GM04504 (cell line): ENCODE measurements around the gene RGS3.
A peak's percentile ranks its signal among the peaks of the same experiment; 100 is the strongest.

ENCODE experiments used
- DNase-seq: peaks from one replicate; pipeline ENCODE4 v3.0.0-alpha.2; 2012; ENCODE audit warnings: low read depth

The RGS3 gene

DNA sequence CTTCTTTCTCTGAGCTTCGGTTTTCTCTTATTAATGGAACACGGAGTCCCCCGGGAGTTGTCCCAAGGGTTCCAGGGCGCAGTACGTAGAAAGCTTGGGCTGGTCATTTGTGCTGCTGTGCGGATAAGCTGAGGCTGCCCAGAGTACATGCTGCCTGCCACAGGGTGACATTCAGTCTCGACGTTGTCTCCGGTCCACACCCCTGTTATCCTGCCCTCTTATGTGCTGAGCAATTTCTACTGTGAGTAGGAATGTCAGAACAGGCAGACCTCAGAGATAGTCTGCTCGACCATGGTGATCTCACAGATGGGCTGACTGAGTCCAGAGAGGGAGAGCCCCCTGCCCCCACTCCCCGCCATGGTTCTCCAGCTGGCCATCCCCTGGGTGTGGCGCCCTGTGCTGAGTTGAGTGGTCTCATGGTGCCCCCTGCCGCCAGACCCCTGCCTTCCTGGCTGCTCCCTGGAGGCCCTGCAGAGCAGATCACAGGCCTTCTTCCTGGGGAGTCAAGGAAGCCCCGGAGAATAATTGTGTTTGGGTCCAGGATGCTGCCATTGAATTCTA lies 124.0 kb downstream of the RGS3 start:
- DNase-seq = no peak

DNA sequence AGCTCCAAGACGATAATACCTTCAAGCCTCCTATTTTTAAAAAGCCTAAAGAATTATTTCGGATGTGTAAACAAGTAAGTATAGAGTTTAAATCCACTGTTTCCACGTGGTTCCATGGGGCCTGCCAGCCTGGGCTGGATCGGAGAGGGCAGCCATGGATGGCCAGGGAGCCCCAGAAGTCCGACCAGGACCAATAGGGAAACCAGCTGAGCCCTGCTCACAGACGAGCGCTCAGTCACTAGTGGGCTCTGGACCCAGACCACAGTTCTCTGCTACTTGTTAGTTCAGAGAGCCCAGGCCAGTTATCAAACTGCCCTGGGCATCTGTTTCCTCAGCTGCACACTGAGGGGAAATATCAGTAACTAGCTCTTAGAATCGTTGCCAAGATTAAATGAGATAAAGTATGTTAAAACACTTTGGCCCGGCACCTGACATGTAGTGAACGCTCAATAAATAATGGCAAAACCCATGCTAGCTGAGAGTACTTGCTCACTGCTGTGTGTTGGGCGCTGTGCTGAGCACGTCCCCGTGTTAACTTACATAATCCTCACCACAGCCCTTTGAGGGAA lies 124.8 kb downstream of the RGS3 start:
- DNase-seq = no peak

DNA sequence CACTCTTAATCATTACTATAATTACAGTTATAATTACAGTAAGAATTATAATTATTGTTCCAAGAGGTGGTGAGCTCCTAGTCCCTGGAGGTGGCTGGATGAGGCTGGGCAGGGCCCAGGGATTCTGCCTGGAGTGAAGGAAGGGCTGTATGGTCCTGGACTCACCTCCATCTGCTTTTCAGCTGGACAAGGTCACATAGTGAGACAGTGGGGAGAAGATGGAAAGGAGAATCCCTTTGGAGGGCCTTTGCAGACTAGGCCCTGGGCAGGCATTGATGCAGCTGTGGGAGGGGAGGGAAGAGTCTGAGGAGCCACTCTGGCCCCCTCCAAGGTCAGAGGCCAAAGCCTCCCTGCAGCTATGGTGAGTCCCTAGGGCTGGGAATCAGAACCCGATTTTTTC lies 125.4 kb downstream of the RGS3 start:
- no peak for DNase-seq

DNA sequence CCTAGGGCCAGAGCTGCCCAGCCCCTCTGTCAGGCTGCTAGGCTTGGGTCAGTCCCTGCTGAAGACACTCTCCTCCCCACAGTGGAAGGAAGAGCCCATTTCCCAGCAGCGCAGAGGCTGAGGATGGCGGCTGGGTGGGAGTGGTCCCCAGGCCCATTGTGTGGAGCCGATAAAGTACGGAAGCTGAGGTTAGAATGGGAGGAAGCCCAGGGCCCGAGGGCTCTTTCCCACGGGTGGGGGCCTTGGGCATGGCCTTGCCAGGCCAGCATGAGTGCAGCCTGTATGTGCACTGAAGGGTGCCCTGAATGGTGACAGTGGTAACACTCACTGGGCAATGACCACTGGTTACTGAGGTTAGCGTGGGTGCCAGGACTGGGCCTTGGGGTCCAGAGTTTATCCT lies 125.9 kb downstream of the RGS3 start:
- DNase-seq = no peak

DNA sequence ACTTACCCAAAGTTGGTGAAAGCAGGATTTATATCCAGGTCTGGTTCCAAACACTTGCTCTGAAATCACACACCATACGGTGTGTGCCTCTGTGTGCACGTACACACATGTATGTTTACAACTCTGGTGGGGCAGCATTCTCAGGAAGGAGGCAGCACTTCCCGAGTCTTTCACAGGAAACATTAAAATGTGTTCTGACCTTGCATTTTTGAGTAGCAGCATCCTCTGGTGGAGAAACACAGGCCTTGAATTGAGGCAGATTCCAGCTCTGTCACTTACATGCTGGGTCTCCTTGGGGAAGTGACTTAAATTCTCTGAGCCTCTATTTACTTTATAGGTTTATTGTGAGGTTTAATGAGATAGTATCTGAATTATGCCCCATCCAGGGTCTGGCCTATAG lies 126.4 kb downstream of the RGS3 start:
- no peak for DNase-seq

DNA sequence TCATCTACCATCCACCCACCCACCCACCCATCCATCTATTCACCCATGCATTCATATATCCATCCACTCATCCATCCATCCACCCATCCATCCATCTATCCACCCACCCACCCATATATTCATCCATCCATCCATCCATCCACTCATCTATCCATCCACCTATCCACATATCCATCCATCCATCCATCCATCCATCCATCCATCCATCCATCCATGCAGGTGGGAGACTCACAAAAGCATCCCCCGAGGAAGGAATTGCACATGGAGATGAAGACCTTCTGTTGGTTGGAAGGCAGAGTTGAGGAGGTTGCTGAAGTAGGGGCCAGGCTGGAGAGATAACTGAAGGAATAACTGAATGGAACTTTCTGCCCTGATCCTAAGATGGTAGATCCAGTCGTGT lies 126.9 kb downstream of the RGS3 start:
- DNase-seq = no peak

DNA sequence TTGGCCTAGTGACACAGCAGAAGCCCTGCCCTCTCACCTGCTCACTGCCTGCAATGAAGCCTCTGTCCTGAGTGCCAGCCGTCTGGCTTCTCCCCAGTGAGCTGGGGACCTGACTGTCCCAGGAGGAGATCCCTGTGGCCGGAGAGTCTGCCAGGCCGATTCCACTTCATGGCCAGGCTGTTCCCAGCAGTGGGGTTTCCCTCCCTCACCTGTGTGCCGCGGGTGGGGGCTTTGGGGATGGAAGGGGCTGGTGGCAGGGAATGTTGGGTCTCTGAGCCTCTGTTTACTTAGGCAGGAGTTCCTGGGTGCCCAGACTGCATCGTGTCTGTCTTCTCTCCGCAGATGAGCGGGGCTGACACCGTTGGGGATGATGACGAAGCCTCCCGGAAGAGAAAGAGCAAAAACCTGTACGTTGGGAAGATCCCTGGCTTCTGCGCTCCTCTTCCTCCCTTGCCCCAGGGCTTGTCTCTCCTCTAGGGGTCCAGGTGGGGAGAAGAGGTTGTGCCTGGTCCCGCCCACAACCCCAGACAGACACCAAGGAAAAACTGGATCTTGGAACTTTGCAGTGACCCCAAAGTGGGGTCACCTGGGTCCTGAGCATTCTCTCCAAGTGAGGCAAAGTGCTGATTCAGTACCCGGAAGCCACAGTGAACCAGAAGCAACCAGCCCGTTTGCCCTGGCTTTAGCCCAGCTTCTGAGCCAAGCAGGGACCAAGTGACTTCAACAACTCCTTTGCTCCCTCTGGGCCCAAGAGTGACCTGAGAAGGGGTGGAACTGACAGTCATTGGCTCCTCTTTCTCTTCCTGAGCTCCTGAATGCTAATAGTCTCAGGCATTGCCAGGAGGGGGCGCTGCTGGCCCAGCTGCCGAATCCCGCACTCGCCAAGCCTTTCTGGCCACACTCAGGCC lies 127.7 kb downstream of the RGS3 start:
- DNase-seq = no peak

DNA sequence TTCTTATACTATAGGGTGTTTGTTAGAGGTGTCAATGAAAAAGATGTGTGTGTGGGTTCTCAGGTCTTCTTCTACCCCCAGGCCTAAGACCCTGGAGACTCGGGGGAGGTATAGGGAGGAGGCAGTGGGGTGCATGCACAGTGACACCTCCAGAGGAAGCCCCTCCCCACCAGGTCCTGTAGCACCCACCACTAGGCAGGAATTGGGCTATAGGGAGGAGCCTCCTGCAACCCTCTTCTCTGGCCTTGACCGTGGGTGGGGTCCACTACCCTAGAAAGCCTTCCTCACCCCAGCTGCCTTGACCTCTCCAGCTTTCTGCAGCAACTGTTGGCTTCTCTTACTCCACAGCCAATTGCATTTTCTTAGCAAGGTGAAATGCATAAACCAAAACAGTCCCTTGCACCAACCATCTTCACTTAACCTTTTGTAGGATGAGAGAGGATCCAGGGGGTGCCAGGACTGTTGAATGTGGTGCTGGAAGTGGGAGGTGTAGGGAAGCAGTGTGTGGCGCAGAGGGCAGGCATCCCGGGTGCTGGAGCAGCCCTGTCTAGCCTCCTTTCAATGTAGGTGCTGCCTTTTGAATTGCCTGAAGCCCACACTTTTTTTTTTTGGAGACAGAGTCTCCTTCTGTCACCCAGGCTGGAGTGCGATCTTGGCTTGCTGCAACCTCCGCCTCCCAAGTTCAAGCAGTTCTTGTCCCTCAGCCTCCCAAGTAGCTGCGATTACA lies 128.5 kb downstream of the RGS3 start:
- DNase-seq = no peak

DNA sequence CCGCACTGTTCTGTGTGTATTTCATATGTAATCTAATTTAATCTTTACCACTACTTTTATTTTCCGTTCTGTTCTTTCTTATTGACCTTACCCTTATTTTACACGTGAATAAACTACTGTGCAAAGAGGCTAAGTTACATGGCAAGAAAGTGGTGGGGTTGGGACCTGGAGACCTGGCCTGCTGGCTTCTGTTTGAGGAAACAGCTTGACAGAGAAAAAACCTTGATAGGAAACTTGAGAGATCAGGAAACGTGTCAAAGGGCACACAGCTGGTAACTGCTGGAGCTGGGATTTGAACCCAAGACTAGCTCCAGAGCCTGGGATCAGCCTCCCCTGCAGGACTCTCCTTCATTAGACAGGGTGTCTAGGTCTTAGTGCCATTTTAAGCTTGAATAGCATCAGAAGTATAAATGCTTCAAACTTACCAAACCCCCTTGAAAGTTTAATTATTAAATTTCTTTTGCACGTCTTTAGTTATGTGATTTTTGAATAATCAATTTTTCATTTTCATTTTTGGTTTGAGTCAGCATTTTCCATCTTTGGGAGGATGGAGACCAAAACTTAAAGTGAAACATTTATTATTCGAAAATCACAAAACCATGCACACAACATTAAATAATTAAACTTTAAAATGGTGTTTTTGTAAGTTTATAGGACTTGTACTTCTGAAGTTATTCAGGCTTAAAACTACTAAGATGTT lies 129.5 kb downstream of the RGS3 start:
- no peak for DNase-seq

DNA sequence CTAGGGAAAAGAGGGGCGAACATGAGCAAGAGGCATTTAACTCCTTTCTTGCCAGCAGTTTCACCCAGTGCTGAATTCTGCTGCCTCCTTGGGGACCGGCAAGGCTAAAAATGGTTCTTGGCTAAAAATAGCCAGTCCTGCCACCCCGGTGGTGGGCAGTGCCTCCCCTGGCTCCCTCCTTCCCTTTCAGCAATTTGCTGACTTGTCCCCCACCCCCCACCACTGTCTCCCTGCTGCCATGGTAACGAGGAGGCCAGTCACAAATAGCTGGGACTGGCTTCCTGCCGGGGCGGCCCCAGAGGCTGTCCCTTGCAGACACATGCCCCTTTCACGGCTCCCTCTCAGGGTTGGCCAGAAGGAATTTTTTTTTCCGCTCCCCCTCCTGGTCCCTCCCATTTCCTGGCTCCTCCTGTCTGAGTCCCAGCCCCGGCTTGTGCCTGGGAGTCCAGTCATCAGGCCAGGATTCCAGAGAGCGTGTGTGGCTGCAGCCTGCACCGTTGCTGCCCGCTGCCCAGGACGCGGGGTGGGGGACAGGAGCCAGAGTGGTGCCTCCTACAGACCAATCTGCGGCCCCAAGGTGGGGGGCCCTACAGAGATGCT lies 130.3 kb downstream of the RGS3 start:
- peak; percentile 98 for DNase-seq

DNA sequence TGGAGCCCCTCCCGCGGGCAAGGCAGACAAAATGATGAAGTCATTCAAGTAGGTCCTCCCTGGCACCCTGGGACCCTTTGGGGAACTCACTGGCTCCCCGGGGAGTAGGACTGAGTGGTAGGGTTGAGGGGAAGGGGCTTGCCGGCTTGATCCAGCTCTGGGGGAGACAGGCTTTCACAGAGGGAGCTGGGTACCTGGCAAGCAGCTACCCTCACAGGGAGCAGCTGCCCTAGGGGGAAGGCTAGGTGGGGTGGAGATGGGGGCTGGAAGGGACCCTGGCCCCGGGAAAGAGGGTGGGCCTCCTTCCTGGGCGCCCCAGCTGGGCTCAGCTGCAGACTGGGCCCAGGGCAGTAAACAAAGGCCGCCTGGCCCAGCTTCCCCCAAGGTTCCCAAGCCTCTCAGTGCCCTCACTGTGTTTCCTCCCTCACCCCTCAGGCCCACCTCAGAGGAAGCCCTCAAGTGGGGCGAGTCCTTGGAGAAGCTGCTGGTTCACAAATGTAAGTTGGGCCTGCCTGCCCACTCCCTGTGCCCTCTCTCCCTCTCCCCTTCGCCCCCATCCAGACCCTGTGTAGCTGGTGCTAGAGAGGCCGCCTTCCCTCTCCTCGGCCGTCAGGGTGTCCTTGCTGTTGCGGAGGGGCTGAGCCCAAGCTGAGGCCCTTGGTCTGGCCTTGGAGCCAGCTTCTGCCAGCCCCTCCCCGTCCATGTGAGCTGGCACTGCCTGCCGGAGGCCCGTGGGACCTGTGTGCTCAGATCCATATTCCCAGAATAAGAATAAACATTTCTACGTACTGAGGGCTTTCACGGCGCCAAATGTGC lies 131.2 kb downstream of the RGS3 start:
- DNase-seq = no peak

DNA sequence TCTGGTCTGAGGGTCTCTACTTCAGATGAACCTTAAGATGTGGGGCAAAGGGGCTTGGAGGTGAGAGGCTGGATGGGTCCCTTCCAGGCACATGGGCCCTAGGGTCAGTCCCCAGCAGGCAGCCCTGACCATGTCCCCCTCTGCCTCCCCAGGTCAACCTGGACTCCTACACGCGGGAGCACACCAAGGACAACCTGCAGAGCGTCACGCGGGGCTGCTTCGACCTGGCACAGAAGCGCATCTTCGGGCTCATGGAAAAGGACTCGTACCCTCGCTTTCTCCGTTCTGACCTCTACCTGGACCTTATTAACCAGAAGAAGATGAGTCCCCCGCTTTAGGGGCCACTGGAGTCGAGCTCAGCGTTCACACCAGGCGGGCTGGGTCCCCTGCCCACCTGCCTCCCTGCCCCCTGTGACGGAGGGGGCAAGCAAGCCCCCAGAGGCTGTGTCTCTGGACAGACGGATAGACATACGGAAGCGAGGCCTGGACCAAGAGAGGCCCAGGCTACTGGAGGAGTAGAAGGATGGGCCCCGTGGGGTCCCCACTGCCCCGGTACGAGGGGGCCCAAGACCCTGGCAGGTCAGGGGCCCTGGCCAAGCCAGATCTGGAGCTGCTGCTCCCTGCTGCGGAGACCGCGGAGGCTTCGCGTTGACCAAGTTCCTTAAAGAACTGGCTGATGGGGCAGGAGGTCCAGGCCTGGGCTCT lies 133.2 kb downstream of the RGS3 start:
- DNase-seq = no peak

DNA sequence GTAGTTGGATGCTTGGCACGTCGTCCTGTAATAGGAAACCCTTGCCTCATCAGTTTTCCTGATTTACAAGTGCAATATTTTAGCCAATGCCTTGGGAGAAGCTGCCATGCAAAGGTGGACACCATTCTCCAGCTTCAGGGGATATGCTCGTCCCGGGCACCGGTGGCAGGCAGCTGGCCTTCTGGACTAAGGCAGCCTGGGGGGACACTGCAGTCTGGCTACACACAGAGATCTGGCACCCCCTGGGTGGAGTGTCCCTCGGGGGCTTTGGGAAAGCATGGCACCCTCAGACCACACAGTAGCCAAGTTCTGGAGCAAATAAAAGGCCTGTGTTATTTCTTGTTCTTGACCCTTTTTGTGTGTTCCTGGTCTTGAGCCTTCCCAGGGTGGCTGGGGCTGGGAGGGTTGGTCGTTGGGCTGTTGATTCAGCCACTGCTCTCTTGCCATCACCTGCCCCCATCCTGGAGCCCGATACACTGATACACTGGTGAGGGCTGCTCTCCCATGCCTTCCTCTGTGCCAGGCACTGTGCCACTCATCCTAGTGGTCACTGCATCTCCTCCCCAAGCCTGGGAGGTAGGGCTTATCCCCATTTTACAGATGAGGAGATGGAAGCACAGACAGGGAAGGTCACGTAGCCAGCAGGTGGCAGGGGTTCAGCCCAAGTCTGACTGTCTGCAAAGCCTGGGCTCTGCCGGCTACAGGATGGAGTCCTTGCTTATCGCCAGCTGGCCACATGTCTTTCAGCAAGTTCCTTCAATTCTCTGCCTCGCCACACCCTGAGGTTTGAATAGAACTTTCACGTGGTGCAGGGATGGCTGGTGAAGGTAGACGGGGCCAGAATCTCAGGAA lies 134.1 kb downstream of the RGS3 start:
- DNase-seq = no peak

DNA sequence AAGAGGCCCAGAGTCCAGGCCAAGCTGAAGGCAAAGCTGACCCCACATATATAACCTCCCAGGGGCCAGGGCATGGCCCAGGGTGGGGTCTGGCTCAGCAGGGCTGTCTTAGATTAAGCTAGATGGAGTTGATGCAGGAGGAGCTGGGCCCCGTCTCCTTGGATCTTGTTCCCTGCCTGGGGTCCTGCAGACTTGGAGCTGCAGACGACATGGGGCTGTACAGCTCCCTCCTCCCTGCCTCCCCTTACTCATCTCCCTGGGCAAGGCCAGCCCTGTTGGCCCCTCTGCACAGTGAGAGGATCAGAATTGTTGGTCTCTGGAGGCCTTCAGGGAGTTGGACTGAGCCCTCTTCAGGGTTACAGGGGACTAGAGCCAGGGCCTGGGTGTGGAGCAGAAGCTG lies 134.9 kb downstream of the RGS3 start:
- DNase-seq = no peak

DNA sequence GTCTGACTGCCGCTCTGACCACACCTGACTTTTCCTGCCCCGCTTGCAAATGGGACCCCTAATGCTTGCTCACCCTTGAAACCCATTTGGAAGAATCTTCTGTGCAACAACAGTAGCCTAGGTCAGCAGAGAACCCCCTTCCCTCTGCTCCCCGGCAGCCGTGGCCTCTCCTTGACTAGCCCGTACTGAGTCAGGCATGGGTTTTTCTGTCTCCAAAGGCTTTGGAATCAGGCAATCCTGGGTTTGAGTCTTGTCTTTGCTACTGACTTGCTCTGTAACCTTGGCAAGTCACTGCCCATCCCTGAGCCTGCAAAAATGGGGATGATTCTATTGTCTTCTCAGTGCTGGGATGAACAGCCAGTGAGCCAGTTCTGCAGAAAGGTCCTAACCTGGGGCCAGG lies 135.4 kb downstream of the RGS3 start:
- no peak for DNase-seq

DNA sequence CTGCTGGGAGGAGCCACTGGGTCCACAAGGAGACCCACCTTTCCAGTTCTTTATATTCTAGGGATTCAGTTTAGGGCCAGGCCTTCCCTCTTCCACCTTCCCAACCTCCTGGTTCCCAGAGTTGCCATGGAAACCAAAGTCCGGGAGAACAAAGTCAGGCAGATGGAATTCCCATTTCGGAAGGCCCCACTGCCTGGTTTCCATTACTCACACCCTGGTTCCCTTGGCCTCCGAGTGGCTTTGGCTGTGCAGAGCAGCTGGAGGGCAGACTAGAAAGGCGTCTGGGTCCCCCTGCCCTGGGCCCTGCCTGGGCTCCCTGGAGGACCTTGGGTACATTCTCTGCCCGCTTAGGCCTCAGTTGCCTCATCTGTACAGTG lies 136.1 kb downstream of the RGS3 start:
- DNase-seq = peak; percentile 87

DNA sequence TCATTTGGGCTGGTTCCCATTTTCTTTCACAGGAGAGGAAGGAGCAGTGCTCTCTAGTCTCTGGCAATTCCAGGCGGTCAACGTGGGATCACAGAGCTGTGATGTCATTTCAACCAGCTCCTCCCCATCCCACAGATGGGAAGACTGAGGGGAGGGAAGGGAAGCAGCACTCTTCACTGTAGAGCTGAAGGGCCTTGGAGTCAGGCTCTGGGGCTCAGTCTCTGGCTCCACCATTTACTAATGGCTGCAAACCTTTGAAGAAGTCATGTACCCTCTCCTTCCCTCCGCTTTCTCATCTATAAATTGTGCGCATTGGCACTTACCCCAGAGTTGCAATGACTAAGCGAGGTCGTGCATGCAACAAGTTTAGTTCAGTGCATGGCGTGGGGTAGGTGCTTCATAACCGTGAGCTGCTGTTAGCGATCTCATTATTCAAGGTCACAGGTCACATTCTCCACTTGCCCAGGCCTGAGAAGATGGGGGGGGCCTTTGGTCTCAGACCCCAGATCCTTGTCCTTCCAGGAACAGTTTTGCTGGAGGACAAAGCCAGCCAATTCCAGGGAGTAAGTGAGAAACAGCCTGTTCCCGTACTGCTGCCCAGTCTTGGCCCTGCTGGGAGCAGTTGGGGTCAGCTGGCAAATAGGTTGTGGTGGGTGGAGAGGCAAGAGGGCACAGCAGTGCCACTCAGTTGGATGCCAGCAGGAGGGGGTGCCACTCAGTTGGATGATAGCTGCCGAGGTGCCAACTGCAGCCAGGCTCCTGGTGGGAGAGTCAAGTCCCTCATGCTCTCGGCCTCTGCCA lies 136.7 kb downstream of the RGS3 start:
- DNase-seq = no peak

DNA sequence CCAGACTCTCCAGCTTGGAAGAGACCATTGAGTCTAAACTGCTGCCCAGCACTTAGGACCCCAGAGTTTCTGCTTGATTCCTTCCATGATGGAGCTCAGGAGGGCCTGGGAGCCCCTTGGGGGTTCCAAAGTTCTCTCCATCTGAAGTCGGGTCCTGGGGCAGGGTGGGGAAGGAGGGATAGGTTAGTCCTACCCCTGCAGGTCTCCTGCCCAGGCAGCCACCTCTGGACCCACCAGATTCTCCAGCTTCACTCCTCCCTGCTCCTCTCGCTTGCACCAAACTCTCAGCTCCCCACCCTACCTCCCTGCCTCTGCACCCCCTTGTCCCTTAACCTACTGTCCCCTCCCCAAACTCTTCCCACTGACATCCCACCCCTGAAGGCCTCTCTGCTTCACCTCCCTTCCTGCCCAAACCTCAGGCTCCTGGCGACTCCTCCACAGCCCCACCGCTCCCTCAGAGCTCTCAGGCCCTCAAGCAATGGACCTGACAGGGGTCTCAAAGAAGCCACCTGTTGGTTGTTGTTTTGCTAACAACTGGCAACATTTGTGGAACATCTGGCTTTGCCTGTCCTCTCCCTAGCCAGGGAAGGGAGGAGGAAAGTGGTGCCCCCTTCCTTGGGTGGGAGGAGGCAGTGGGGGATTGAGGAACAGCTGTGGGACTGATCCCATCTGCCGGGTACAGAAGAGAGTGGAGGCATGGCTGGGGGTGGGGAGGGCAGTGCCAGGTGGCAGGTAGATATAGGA lies 137.5 kb downstream of the RGS3 start:
- no peak for DNase-seq
